ENCODE data around the gene PRAMEF7. TPM values are rescaled to one million over a fixed set of nuclear protein-coding genes. Genes with fewer than 3 reads are reported as not detected.
"Not testable (repeated sequence)": the region's sequence is repeated elsewhere in the genome, so short reads cannot be mapped to it uniquely, and the experiment has no call there.

Gene PRAMEF7
- total RNA-seq (2014; rRNA removed; shearing (Covaris generic)), result not detected in 2 replicates

DNA sequence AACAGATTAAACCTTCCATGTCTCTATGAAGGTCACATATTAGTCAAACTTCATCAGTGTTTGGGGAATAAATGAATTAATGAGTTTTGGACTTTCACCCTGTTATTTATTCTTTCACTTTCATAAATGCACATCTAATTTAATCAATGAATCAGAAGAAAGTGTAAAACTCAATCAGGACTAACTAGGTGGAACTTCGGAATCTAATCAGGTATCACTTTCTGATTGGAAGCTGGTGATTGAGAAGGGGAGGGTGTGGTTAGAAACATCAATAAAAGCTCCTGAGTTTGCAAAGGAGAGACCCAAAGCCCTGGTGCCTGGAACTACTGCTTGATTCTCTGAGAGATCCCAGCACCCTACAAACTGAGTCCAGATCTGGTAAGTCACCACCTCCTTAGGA, at the start of gene PRAMEF7:
PRAMEF7 (plus strand) TSS at position 301 of the 400 bp plus-strand sequence. CDS start 1,083 bp downstream, outside the sequence.
- DNase-seq (ENCODE audit: low read depth), result not testable (repeated sequence)

GRCh38 chr1:12878453-12878852, 38.0 kb upstream of the PRAMEF7 start:
- not testable (repeated sequence) for DNase-seq (ENCODE audit: low read depth)

DNA sequence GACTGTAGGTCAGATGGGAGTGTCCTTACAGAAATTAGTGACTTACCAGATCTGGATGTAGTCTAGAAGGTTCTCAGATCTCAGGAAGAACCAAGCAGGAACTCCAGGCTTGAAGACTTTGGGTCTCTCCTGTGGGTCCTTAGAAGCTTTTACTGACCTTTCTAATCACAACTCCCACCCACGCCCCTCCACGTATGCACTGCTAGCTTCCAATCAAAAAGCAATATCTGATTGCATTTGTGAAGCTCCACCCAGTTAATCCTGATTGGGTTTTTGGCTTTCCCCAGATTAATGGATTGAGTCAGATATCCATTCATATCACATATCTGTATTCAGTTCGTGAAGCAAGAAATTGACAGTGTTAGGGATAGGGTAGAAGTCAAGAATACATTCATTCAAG, 30.3 kb upstream of the PRAMEF7 start, which contains the start of gene PRAMEF4:
PRAMEF4 (minus strand) TSS at position 101 of the 400 bp plus-strand sequence. CDS start 2,807 bp downstream, outside the sequence.
- DNase-seq (ENCODE audit: low read depth), result not testable (repeated sequence)

GRCh38 chr1:12898170-12898569, 18.2 kb upstream of the PRAMEF7 start, which contains the start of gene PRAMEF10:
TSS of gene PRAMEF10 (minus strand) at chr1:12898270. CDS start at chr1:12895847, 2,423 bp downstream.
- not testable (repeated sequence) for DNase-seq (ENCODE audit: low read depth)

DNA sequence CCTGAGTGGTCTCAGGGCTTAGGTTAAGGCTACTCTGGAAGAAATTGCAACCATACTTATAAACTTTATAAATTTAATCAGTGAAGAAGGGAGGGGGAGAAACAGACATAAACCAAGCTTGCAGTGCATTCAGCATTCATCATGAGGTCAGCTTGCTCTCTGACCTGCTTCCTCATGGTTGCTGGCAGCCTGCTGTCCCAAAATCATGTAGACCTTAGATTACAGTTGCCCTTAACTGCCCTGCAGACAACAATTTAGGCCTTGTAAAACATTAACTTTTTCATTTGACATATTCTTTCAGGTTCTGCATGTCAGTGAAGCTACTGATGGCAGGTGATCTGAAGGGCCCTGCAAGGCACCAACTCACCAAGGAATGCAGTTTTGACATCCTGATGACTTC, 17.2 kb upstream of the PRAMEF7 start:
- DNase-seq (ENCODE audit: low read depth), result not testable (repeated sequence)

DNA sequence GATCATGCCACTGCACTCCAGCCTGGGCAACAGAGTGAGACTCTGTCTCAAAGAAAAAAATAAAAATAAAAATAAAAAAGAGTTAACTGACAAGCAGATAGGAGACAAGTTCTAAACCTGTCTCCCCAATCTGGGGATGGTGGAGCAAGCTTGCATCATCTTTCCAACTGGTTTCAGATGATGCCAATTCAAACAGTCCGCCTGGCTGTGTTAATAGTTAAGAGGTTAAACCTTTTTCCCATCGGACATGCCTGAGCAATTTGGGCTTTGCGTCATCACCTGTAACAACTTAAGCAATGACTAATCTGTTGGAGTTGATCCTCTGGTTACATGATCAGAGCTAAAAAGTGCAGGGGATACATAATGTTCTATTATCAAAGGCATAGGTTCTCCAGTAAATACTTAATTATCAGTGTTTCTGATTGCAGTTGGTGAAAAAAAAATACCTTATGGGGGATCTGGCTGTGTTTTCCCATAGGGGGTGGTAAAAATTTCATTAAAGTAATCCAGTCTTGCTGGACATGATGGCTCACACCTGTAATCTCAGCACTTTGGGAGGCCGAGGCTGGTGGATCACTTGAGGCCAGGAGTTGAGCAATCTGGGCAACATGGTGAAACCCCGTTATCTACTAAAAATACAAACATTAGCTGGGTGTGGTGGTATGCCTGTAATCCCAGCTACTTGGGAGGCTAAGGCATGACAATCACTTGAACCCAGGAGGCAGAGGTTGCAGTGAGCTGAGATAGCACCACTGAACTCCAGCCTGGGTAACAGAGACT, 12.4 kb upstream of the PRAMEF7 start:
- not testable (repeated sequence) for DNase-seq (ENCODE audit: low read depth)

GRCh38 chr1:12921749-12922148, 5.3 kb downstream of the PRAMEF7 start:
- DNase-seq (ENCODE audit: low read depth), result not testable (repeated sequence)

- DNase-seq (ENCODE audit: low read depth), result not testable (repeated sequence)
These were observed 8.0 kb downstream of the PRAMEF7 start for GRCh38 chr1:12924368-12924767.

GRCh38 chr1:12947480-12947879, 31.1 kb downstream of the PRAMEF7 start, which contains the start of gene PRAMEF6:
TSS of gene PRAMEF6 (minus strand) at chr1:12947580. CDS start at chr1:12942518, 5,062 bp downstream.
- DNase-seq (ENCODE audit: low read depth), result not testable (repeated sequence)

Other genes starting within 250 kb of the PRAMEF7 start
- not detected in 2 replicates for gene AADACL3, start 200.5 kb upstream of the PRAMEF7 start, total RNA-seq (2014; rRNA removed; shearing (Covaris generic))
- gene CFAP107, start 170.4 kb upstream of the PRAMEF7 start, total RNA-seq (2014; rRNA removed; shearing (Covaris generic)), result not detected in 2 replicates
- gene PRAMEF12, start 142.9 kb upstream of the PRAMEF7 start, total RNA-seq (2014; rRNA removed; shearing (Covaris generic)), result not detected in 2 replicates
- gene PRAMEF1, start 125.2 kb upstream of the PRAMEF7 start, total RNA-seq (2014; rRNA removed; shearing (Covaris generic)), result not detected in 2 replicates
- gene PRAMEF11, start 85.2 kb upstream of the PRAMEF7 start, total RNA-seq (2014; rRNA removed; shearing (Covaris generic)), result not detected in 2 replicates
- not detected in 2 replicates for gene HNRNPCL1, start 67.9 kb upstream of the PRAMEF7 start, total RNA-seq (2014; rRNA removed; shearing (Covaris generic))
- gene PRAMEF2, start 59.5 kb upstream of the PRAMEF7 start, total RNA-seq (2014; rRNA removed; shearing (Covaris generic)), result not detected in 2 replicates
- gene PRAMEF4, start 30.4 kb upstream of the PRAMEF7 start, total RNA-seq (2014; rRNA removed; shearing (Covaris generic)), result not detected in 2 replicates
- gene PRAMEF10, start 18.3 kb upstream of the PRAMEF7 start, total RNA-seq (2014; rRNA removed; shearing (Covaris generic)), result not detected in 2 replicates
- gene PRAMEF6, start 31.0 kb downstream of the PRAMEF7 start, total RNA-seq (2014; rRNA removed; shearing (Covaris generic)), result not detected in 2 replicates
- not detected in 2 replicates for gene PRAMEF27, start 140.0 kb downstream of the PRAMEF7 start, total RNA-seq (2014; rRNA removed; shearing (Covaris generic))
- gene HNRNPCL3, start 144.2 kb downstream of the PRAMEF7 start, total RNA-seq (2014; rRNA removed; shearing (Covaris generic)), result not detected in 2 replicates
- not detected in 2 replicates for gene PRAMEF25, start 154.2 kb downstream of the PRAMEF7 start, total RNA-seq (2014; rRNA removed; shearing (Covaris generic))
- not detected in 2 replicates for gene HNRNPCL2, start 200.2 kb downstream of the PRAMEF7 start, total RNA-seq (2014; rRNA removed; shearing (Covaris generic))
- gene PRAMEF26, start 239.4 kb downstream of the PRAMEF7 start, total RNA-seq (2014; rRNA removed; shearing (Covaris generic)), result not detected in 2 replicates
- not detected in 2 replicates for gene HNRNPCL4, start 249.0 kb downstream of the PRAMEF7 start, total RNA-seq (2014; rRNA removed; shearing (Covaris generic))

Data from Daoy (cell line).